Measurements from ENCODE around the gene NMNAT3.
"Not testable (repeated sequence)": the region's sequence is repeated elsewhere in the genome, so short reads cannot be mapped to it uniquely, and the experiment has no call there.

DNA sequence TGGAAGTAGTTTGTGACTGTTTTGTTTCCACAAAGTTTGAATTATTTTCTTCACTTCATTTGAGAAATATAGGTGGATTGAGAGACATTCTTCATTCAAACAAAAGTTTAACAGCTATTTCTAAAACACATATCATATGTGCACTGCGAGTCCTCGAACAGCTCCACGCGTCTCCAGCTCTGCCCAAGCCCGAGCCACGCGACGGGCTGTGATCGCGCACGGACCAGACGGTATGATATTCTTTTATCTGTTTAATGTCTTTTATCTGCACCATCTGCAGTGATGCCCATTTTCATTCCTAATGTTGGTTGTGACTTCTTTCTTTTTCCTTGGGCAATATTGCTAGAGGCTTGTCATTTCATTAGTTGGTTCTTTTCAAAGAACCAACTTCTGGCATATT lies 94.1 kb downstream of the NMNAT3 start:
- TF ChIP-seq, protein P1, sequence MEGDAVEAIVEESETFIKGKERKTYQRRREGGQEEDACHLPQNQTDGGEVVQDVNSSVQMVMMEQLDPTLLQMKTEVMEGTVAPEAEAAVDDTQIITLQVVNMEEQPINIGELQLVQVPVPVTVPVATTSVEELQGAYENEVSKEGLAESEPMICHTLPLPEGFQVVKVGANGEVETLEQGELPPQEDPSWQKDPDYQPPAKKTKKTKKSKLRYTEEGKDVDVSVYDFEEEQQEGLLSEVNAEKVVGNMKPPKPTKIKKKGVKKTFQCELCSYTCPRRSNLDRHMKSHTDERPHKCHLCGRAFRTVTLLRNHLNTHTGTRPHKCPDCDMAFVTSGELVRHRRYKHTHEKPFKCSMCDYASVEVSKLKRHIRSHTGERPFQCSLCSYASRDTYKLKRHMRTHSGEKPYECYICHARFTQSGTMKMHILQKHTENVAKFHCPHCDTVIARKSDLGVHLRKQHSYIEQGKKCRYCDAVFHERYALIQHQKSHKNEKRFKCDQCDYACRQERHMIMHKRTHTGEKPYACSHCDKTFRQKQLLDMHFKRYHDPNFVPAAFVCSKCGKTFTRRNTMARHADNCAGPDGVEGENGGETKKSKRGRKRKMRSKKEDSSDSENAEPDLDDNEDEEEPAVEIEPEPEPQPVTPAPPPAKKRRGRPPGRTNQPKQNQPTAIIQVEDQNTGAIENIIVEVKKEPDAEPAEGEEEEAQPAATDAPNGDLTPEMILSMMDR (conservative IDR thresholded peaks at IDR 0.05; ENCODE audit: low read length), result not testable (repeated sequence)
- TF ChIP-seq EZH2phosphoT487 (IDR thresholded peaks at IDR 0.05; ENCODE audit: borderline replicate concordance), result not testable (repeated sequence)

Data from Loucy (cell line).